H9 (cell line): ENCODE measurements around the gene DPP10. TPM values are rescaled to one million over a fixed set of nuclear protein-coding genes. Genes with fewer than 3 reads are reported as not detected.

ENCODE experiments used
- DNase-seq: peaks from one replicate; pipeline ENCODE4 v3.0.0-alpha.2; 2017
- H2AFZ ChIP-seq: one replicate; pipeline ENCODE4 v1.6.1; 2013; ENCODE audit warnings: mild to moderate bottlenecking, low read length, control low read depth, moderate library complexity
- H2AK5ac ChIP-seq: 2 replicates; pipeline ENCODE4 v1.6.1; 2013; ENCODE audit warnings: low read length, control low read depth, mixed read lengths; ENCODE audit not compliant: insufficient read length
- H2BK120ac ChIP-seq: one replicate; pipeline ENCODE4 v1.6.1; 2013; ENCODE audit warnings: low read depth, mild to moderate bottlenecking, low read length, control low read depth, inconsistent platforms; ENCODE audit not compliant: poor library complexity, severe bottlenecking
- H2BK12ac ChIP-seq: 2 replicates; pipeline ENCODE4 v1.6.1; 2013; ENCODE audit warnings: low read length, control low read depth, mixed read lengths, low read depth; ENCODE audit not compliant: insufficient read length
- H2BK15ac ChIP-seq: 2 replicates; pipeline ENCODE4 v1.6.1; 2013; ENCODE audit warnings: low read depth, low read length, control low read depth
- H2BK20ac ChIP-seq: one replicate; pipeline ENCODE4 v1.6.1; 2013; ENCODE audit warnings: low read depth, mild to moderate bottlenecking, low read length, control low read depth, inconsistent platforms; ENCODE audit not compliant: poor library complexity, severe bottlenecking
- H2BK5ac ChIP-seq: 2 replicates; pipeline ENCODE4 v1.6.1; 2013; ENCODE audit warnings: low read length, control low read depth, mixed read lengths; ENCODE audit not compliant: insufficient read length
- H3K14ac ChIP-seq: 2 replicates; pipeline ENCODE4 v1.6.1; 2013; ENCODE audit warnings: low read length, control low read depth; ENCODE audit not compliant: insufficient read depth
- H3K18ac ChIP-seq: 2 replicates; pipeline ENCODE4 v1.6.1; 2013; ENCODE audit warnings: low read depth, mild to moderate bottlenecking, mixed read lengths, low read length, control low read depth; ENCODE audit not compliant: insufficient read length
- H3K23ac ChIP-seq: 2 replicates; pipeline ENCODE4 v1.6.1; 2013; ENCODE audit warnings: low read length, control low read depth, mixed read lengths, low read depth; ENCODE audit not compliant: insufficient read length
- H3K23me2 ChIP-seq: 2 replicates; pipeline ENCODE4 v1.6.1; 2013; ENCODE audit warnings: low read depth, mild to moderate bottlenecking, mixed read lengths, low read length, control low read depth; ENCODE audit not compliant: insufficient read length, poor library complexity, severe bottlenecking
- H3K27ac ChIP-seq: 2 replicates; pipeline ENCODE4 v1.5.1; 2013; ENCODE audit warnings: low read length, control low read depth, mixed read lengths, low read depth; ENCODE audit not compliant: insufficient read length
- H3K27me3 ChIP-seq: 2 replicates; pipeline ENCODE4 v1.6.1; 2013; ENCODE audit warnings: low read length, control low read depth, inconsistent platforms; ENCODE audit not compliant: insufficient read depth
- H3K4ac ChIP-seq: 2 replicates; pipeline ENCODE4 v1.6.1; 2013; ENCODE audit warnings: low read depth, mild to moderate bottlenecking, control low read depth, inconsistent platforms, low read length, moderate library complexity
- H3K4me1 ChIP-seq: 2 replicates; pipeline ENCODE4 v1.6.1; 2013; ENCODE audit warnings: low read length, control low read depth, inconsistent platforms; ENCODE audit not compliant: insufficient read depth
- H3K4me2 ChIP-seq: 2 replicates; pipeline ENCODE4 v1.6.1; 2013; ENCODE audit warnings: low read length, control low read depth, mixed read lengths; ENCODE audit not compliant: insufficient read length, insufficient read depth
- H3K56ac ChIP-seq: 2 replicates; pipeline ENCODE4 v1.6.1; 2013; ENCODE audit warnings: low read depth, mild to moderate bottlenecking, mixed read lengths, low read length, control low read depth; ENCODE audit not compliant: insufficient read length
- H3K79me1 ChIP-seq: 2 replicates; pipeline ENCODE4 v1.6.1; 2013; ENCODE audit warnings: low read depth, mild to moderate bottlenecking, moderate library complexity, low read length, control low read depth, inconsistent platforms; ENCODE audit not compliant: insufficient read depth, poor library complexity, severe bottlenecking
- H3K79me2 ChIP-seq: 2 replicates; pipeline ENCODE4 v1.6.1; 2013; ENCODE audit warnings: low read length, control low read depth, inconsistent platforms; ENCODE audit not compliant: insufficient read depth
- H3K9ac ChIP-seq: 2 replicates; pipeline ENCODE4 v1.6.1; 2013; ENCODE audit warnings: low read length, control low read depth, mixed read lengths; ENCODE audit not compliant: insufficient read length; ENCODE audit errors: extremely low read depth
- H3K9me3 ChIP-seq: one replicate; pipeline ENCODE4 v1.6.1; 2013; ENCODE audit warnings: low read depth, low read length, inconsistent platforms; ENCODE audit not compliant: control insufficient read depth
- H3T11ph ChIP-seq: one replicate; pipeline ENCODE4 v1.6.1; 2013; ENCODE audit warnings: mild to moderate bottlenecking, low read length, control low read depth, inconsistent platforms
- H4K20me1 ChIP-seq: one replicate; pipeline ENCODE4 v1.6.1; 2013; ENCODE audit not compliant: control insufficient read depth, insufficient read length, insufficient read depth
- H4K5ac ChIP-seq: 2 replicates; pipeline ENCODE4 v1.6.1; 2013; ENCODE audit warnings: low read depth, mild to moderate bottlenecking, mixed read lengths, low read length, control low read depth; ENCODE audit not compliant: insufficient read length
- H4K8ac ChIP-seq: replicated peaks from 2 replicates; pipeline ENCODE4 v1.6.1; 2013; ENCODE audit warnings: low read length, control low read depth, mixed read lengths, low read depth; ENCODE audit not compliant: insufficient read length
- H4K91ac ChIP-seq: 2 replicates; pipeline ENCODE4 v1.6.1; 2013; ENCODE audit warnings: low read depth, mild to moderate bottlenecking, moderate library complexity, mixed read lengths, low read length, control low read depth; ENCODE audit not compliant: insufficient read length
- H3K27ac Mint-ChIP-seq, 3 experiments: 2 replicates in 2 of 3; 3 replicates in 1 of 3; pipeline ENCODE4 v1.8.0; 2020 to 2021; ENCODE audit warnings: mixed read lengths in 3 of 3, mild to moderate bottlenecking in 1 of 3, moderate library complexity in 1 of 3
- H3K27me3 Mint-ChIP-seq: 2 replicates; pipeline ENCODE4 v1.8.0; 2021; ENCODE audit warnings: low read depth, mild to moderate bottlenecking, moderate library complexity, mixed read lengths
- H3K36me3 Mint-ChIP-seq, 3 experiments: 2 replicates in 2 of 3; 3 replicates in 1 of 3; pipeline ENCODE4 v1.8.0; 2020 to 2021; ENCODE audit warnings: low read depth in 3 of 3, mixed read lengths in 3 of 3; ENCODE audit not compliant: insufficient read depth in 1 of 3
- H3K4me1 Mint-ChIP-seq, 2 experiments: 2 replicates each; pipeline ENCODE4 v1.8.0; 2020; ENCODE audit warnings: mixed read lengths in 2 of 2
- H3K4me3 Mint-ChIP-seq, 2 experiments: 2 replicates in 1 of 2; 3 replicates in 1 of 2; pipeline ENCODE4 v1.8.0; 2020 to 2021; ENCODE audit warnings: mild to moderate bottlenecking in 2 of 2, mixed read lengths in 2 of 2, moderate library complexity in 1 of 2
- H3K9me3 Mint-ChIP-seq, 2 experiments: 2 replicates in 1 of 2; 3 replicates in 1 of 2; pipeline ENCODE4 v1.8.0; 2020; ENCODE audit warnings: mild to moderate bottlenecking in 2 of 2, mixed read lengths in 2 of 2, moderate library complexity in 1 of 2
- whole genome bisulfite sequencing: extraction: QIAGEN DNeasy Blood & Tissue Kit; methylation state at CpG from one replicate; pipeline ENCODE4 v1.1.7; 2013; ENCODE audit warnings: missing lambda C conversion rate, low lambda C conversion rate, mixed read lengths; ENCODE audit not compliant: insufficient read length; ENCODE audit errors: extremely low coverage; 5-methylcytosine and 5-hydroxymethylcytosine counted together
- total RNA-seq: library from RNA; stranded (reverse); gene quantifications from 2 replicates; pipeline ENCODE4 v1.2.1, GENCODE V29; 2021
- TF ChIP-seq, protein P1 (sequence below): fragments of 200-600 bp; sonication (generic); conservative IDR thresholded peaks from 3 replicates; pipeline ENCODE4 v1.8.0; 2021; ENCODE audit warnings: antibody characterized with exemption, mild to moderate bottlenecking

The DPP10 gene
- total RNA-seq, 1 experiment from 2014 or later: 11.3 TPM

GRCh38 chr2:115369400-115369799 is 927.0 kb downstream of the DPP10 start:
- Histone ChIP-seq H2AK5ac (no peak overlapping the region), H3K79me2 (no peaks in the 10 kb centered on the region), H3K9ac (no peak overlapping the region), H3K27ac (no peak overlapping the region), H3K18ac (no peak overlapping the region), H3K56ac (no peak overlapping the region), H2BK15ac (no peak overlapping the region), H3K4me2 (no peak overlapping the region), H4K5ac (no peak overlapping the region), H3K23ac (no peak overlapping the region), H4K91ac (no peak overlapping the region), H2BK120ac (no peak overlapping the region), H2AFZ (no peak overlapping the region), H2BK12ac (no peak overlapping the region), H3K4me1 (no peaks in the 10 kb centered on the region), H2BK20ac (no peak overlapping the region), H3K23me2 (no peaks in the 10 kb centered on the region), H3K79me1 (no peaks in the 10 kb centered on the region), H3T11ph (no peak overlapping the region), H3K27me3 (no peaks in the 10 kb centered on the region), H4K8ac (no peak overlapping the region), H3K14ac (no peak overlapping the region), H3K4ac (no peak overlapping the region), H4K20me1 (no peaks in the 10 kb centered on the region), H3K9me3 (peaks cover 10% of the 10 kb centered on the region), H2BK5ac (no peak overlapping the region)
- WGBS: no CpG with 5 or more reads among the region's 4 CpGs
- Mint-ChIP-seq H3K4me3 (no peak overlapping the region), H3K9me3 (peaks cover 20 to 28% of the 10 kb centered on the region in 2 experiments), H3K27ac (no peak overlapping the region), H3K36me3 (peaks cover 25 to 41% (median 29%) of the 10 kb centered on the region in 3 experiments), H3K27me3 (no peaks in the 10 kb centered on the region), H3K4me1 (peaks cover 8 to 19% of the 10 kb centered on the region in 2 experiments)
- TF ChIP-seq, protein P1, sequence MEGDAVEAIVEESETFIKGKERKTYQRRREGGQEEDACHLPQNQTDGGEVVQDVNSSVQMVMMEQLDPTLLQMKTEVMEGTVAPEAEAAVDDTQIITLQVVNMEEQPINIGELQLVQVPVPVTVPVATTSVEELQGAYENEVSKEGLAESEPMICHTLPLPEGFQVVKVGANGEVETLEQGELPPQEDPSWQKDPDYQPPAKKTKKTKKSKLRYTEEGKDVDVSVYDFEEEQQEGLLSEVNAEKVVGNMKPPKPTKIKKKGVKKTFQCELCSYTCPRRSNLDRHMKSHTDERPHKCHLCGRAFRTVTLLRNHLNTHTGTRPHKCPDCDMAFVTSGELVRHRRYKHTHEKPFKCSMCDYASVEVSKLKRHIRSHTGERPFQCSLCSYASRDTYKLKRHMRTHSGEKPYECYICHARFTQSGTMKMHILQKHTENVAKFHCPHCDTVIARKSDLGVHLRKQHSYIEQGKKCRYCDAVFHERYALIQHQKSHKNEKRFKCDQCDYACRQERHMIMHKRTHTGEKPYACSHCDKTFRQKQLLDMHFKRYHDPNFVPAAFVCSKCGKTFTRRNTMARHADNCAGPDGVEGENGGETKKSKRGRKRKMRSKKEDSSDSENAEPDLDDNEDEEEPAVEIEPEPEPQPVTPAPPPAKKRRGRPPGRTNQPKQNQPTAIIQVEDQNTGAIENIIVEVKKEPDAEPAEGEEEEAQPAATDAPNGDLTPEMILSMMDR: no peak
- no peak for DNase-seq
